Stimulated activated naive CD8-positive, alpha-beta T cell treated with anti-CD3 and anti-CD28 coated beads, Interleukin-15, Interleukin-2, amounts not matched to agents 100 ng/mL and 50 ng/mL, for 24 hours (primary cell): ENCODE measurements around the gene GABRB2.

Experiments
- H3K27ac Mint-ChIP-seq: one replicate; pipeline ENCODE4 v1.8.0; 2021; ENCODE audit warnings: mild to moderate bottlenecking, mixed read lengths
- H3K27me3 Mint-ChIP-seq: one replicate; pipeline ENCODE4 v1.8.0; 2021; ENCODE audit warnings: mixed read lengths
- H3K36me3 Mint-ChIP-seq: one replicate; pipeline ENCODE4 v1.8.0; 2021; ENCODE audit warnings: low read depth, mixed read lengths
- H3K4me1 Mint-ChIP-seq: one replicate; pipeline ENCODE4 v1.8.0; 2021; ENCODE audit warnings: low read depth, mixed read lengths
- H3K4me3 Mint-ChIP-seq: one replicate; pipeline ENCODE4 v1.8.0; 2021; ENCODE audit warnings: mild to moderate bottlenecking, mixed read lengths
- H3K9me3 Mint-ChIP-seq: one replicate; pipeline ENCODE4 v1.8.0; 2021; ENCODE audit warnings: mixed read lengths

GABRB2 gene

DNA sequence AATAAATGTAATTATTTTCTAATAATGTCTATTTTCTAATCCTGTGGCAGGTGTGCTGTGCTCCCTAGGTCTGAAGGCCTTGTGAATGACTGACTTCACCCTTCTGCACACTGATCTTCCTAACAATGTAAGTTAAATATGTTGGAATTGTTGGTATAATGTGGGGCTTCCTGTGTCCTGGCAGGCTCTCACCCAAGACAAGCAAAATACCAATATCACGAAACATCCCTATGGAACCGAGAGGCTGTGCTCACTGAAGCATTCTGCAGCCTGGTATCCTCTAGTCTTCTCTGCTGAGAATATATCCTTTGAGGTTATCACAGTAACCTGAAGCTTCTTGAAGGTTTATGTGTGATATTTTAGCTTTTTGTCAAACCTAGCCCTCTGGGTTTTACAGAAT is 159.4 kb downstream of the GABRB2 start:
- no peaks in the 10 kb centered on the region for H3K4me1 Mint-ChIP-seq
- H3K36me3 Mint-ChIP-seq: no peaks in the 10 kb centered on the region
- no peak overlapping the region for H3K27ac Mint-ChIP-seq
- no peaks in the 10 kb centered on the region for H3K9me3 Mint-ChIP-seq
- H3K27me3 Mint-ChIP-seq: no peaks in the 10 kb centered on the region
- H3K4me3 Mint-ChIP-seq: no peak overlapping the region

DNA sequence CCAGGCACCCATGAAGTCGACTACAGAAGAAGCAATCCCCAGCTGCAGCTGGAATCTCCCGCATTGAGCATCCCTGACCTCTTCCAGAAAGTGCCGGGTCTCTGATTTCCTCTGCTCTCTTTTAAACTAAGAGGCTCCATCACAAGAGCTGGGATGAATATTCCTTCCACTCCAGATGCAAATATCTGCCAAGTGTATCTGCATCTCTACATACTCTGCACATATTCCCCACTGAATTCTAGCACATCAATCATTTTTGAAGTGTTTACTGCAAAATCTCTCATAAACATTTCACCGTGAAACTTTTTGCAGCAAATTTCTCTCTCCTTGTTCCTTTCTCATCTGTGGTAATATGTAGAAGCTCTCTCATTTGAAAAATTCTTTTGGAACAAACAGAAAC is 161.5 kb downstream of the GABRB2 start:
- Mint-ChIP-seq H3K27ac (no peak overlapping the region), H3K27me3 (no peaks in the 10 kb centered on the region), H3K4me3 (no peak overlapping the region), H3K9me3 (no peaks in the 10 kb centered on the region), H3K36me3 (no peaks in the 10 kb centered on the region), H3K4me1 (no peaks in the 10 kb centered on the region)

DNA sequence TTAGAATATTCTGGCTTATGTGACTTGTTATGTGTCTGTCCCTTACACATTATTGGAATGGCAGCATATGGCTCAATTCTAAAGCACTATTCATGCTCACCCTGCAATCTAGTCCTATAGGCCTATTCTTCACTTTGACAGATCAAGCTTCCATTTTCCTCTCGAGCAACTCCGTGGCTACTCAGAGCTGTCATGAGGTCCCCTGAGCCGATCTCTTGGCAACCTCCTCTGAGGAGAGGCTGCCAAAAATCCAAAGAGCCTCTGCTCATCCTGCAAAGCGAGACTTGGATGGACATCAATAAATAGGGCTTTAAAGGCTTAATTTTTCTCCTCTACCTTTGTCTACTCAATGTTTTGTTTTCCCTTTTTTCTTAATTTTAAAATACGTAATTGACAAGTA is 163.8 kb downstream of the GABRB2 start:
- Mint-ChIP-seq H3K27me3 (no peaks in the 10 kb centered on the region), H3K4me3 (no peak overlapping the region), H3K27ac (no peak overlapping the region), H3K36me3 (no peaks in the 10 kb centered on the region), H3K4me1 (no peaks in the 10 kb centered on the region), H3K9me3 (no peaks in the 10 kb centered on the region)

DNA sequence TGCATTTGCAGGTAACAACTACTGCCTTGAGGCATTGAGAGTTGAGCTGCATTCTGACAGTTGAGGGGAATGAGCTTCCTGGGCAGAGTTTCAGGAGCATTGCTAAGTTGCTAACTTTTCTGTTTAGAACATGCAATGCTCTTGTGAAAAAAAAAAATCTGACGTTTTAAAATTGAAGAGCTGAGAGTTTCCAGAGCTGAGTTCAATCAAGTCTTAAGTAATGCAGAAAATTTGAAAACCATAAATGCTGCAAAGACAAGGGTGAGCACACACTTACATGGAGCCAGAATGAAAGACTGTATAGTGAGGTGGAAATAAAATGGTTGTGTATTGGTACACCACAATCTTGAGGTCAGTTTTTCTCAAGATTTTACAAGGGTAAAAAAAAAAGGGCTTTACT is 166.0 kb downstream of the GABRB2 start:
- Mint-ChIP-seq H3K36me3 (no peaks in the 10 kb centered on the region), H3K27me3 (no peaks in the 10 kb centered on the region), H3K4me1 (no peaks in the 10 kb centered on the region), H3K27ac (no peak overlapping the region), H3K9me3 (no peaks in the 10 kb centered on the region), H3K4me3 (no peak overlapping the region)

DNA sequence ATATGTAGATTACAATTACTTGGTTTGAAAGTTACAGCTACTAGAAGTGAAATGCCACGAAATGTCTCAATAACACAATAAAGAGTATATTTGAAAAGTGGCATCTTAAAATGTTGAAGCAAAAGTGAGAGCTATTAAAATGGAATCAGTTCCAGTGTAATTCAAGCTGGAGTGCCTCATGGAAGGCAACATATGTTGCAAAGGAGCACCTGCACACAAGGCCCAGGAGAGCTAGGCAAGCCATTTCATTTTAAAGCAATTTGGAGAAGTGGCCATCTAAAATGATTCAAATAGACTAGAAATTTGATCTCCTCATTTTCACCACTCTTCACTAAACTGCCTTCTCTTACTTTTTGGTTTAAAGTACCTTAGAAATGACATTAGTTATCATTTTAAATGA is 167.8 kb downstream of the GABRB2 start:
- H3K36me3 Mint-ChIP-seq: no peaks in the 10 kb centered on the region
- H3K27ac Mint-ChIP-seq: no peak overlapping the region
- no peaks in the 10 kb centered on the region for H3K9me3 Mint-ChIP-seq
- no peaks in the 10 kb centered on the region for H3K27me3 Mint-ChIP-seq
- H3K4me3 Mint-ChIP-seq: no peak overlapping the region
- no peaks in the 10 kb centered on the region for H3K4me1 Mint-ChIP-seq

DNA sequence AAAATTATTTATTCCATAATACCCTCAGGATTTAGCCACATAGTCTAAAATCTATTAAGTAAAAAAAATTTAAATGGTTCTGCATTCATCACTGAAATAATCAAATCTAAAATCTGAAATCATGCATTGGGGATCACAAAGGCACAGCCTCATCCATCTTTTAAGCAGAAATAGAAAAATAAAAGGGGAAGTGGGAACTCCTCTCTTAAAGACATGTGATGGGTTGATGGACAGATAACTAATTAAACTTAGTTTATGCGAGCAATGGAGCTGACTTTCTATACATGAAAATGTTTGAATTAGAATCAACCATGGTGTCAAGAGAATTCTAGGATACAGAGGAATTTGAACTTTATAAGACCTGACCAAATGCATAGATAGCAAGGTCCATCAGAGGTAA is 170.5 kb downstream of the GABRB2 start:
- H3K36me3 Mint-ChIP-seq: no peaks in the 10 kb centered on the region
- H3K27ac Mint-ChIP-seq: no peak overlapping the region

DNA sequence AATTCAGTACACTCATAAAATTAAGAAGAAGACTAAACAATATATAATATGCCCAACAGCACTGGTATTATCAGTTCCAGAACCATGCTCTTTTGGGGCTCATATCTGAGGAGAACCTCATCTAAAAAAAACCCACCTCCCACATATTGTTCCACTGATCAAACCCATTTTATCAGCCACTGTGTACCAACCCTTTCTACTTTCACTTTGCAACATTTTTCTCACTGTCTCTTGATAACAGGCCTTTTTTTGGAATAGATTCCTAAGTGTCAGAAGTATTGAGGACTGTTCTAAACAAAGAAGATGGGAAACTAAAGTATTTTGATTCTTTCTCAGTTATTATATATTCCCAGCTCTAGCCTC is 173.2 kb downstream of the GABRB2 start:
- no peak overlapping the region for H3K4me3 Mint-ChIP-seq
- no peak overlapping the region for H3K27ac Mint-ChIP-seq
- no peaks in the 10 kb centered on the region for H3K9me3 Mint-ChIP-seq
- no peaks in the 10 kb centered on the region for H3K4me1 Mint-ChIP-seq
- H3K36me3 Mint-ChIP-seq: no peaks in the 10 kb centered on the region
- no peaks in the 10 kb centered on the region for H3K27me3 Mint-ChIP-seq

More for the DNA sequence above, 170.5 kb downstream of the GABRB2 start:
- H3K9me3 Mint-ChIP-seq: no peaks in the 10 kb centered on the region
- H3K4me1 Mint-ChIP-seq: no peaks in the 10 kb centered on the region
- H3K4me3 Mint-ChIP-seq: no peak overlapping the region
- no peaks in the 10 kb centered on the region for H3K27me3 Mint-ChIP-seq

DNA sequence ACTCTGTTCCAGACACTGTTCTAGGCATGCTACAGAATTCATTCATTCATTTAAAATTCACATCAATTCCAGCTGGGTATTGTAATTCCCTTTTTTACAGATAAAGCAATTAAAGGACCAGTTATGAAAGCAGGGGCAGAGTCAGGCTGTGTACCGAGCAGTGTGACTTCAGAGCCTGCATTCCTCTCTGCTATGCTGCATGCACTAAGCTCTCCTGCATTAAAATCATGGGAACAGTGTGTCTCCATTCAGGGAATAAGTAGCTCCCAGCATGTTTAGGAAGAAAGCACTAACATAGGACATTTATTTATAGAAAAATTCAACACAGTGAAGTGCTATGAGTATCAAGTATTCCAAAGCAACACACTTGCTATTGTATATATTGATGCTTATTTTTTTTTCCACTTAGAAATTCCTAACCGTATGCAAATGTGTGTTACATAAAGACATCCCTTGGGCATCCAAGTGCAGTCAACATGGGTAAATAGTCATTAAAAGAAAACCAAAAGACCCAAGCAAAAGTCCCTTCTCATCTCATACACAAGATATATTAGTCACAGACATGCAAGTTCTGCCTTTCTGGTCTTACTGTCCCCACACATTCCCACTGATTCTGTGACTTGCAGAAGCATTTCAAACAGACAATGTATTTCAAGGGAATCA is 173.7 kb downstream of the GABRB2 start:
- H3K9me3 Mint-ChIP-seq: no peaks in the 10 kb centered on the region

DNA sequence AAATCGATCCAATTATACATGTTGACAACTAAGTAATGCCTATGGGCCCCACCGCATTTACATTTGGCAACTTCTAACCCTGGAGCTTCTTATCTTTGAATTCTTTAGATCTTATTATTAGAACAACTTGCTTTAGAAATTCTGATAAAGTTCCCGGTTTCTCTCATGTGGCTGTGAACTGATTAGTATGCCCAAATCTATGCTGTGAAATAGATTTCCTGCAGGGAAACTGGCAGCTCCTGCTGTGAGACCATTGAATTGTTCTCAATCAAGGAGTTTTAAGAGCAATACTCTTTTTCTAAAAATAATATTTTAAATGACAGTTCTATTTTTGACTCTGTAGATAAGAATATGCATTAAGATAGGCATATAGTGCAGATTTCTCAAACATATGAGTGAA is 177.5 kb downstream of the GABRB2 start:
- Mint-ChIP-seq H3K9me3 (no peaks in the 10 kb centered on the region), H3K27ac (no peak overlapping the region), H3K4me3 (no peak overlapping the region), H3K4me1 (no peaks in the 10 kb centered on the region), H3K27me3 (no peaks in the 10 kb centered on the region), H3K36me3 (no peaks in the 10 kb centered on the region)

More for the DNA sequence above, 173.7 kb downstream of the GABRB2 start:
- Mint-ChIP-seq H3K4me3 (no peak overlapping the region), H3K27me3 (no peaks in the 10 kb centered on the region), H3K27ac (no peak overlapping the region), H3K36me3 (no peaks in the 10 kb centered on the region), H3K4me1 (no peaks in the 10 kb centered on the region)

DNA sequence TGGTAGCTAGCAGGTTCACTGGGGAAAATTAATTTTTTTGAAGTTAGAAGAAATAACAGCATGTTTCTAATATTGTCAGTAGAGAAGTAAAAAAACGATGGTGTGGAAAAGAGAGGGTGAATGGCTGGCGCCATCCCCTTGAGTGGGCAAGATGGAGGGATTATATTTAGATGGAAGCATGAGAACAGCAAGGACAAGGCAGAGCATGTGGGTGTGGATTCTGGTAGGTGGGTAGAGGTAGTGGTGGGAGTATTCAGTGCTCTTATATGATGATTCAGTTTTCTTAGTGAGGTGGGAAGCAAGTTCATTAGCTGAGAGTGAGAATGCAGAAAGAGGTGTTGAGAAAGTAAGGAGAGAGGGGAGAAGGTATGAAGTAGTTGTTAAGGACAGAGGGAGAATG is 188.1 kb downstream of the GABRB2 start:
- Mint-ChIP-seq H3K27me3 (no peaks in the 10 kb centered on the region), H3K4me1 (no peaks in the 10 kb centered on the region), H3K4me3 (no peak overlapping the region), H3K27ac (no peak overlapping the region), H3K9me3 (no peaks in the 10 kb centered on the region), H3K36me3 (no peaks in the 10 kb centered on the region)

DNA sequence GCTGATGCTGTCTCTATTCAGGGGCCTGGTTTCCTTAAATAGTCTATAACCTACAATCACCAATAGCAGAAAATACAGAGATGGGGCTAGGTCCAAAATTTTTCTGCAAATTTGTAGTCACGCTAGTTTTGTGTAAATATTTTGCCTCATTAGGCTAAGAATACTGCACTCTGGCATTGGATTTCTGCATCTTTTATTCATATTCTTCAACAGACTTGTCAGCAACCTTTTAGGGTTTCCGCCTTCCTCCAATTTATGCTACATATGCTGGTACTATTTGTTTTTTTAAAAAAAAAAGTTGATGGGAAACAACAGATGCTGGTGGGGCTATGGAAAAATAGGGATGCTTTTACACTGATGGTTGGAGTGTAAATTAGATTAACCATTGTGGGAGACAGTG is 202.3 kb downstream of the GABRB2 start:
- Mint-ChIP-seq H3K27me3 (no peaks in the 10 kb centered on the region), H3K4me3 (no peak overlapping the region), H3K9me3 (no peaks in the 10 kb centered on the region), H3K27ac (no peak overlapping the region), H3K36me3 (no peaks in the 10 kb centered on the region), H3K4me1 (no peaks in the 10 kb centered on the region)

DNA sequence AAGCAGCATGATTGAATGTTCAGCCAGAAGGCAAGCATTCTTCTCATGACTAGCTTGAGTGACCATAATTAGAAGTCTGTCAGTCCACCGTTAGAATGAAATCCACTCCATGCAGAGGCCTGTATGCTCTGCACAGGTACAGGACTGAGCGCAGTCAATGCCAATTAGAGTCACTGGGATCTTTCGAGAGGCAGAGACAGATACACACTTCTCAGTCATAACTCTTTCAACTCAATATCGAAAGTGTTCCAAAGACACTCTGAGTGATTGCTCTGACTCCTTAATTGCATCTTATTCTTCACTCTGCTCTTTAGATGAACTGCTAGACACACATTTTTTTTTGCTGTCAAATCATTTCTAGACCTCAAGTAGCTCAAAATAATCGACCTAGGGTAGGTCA is 203.6 kb downstream of the GABRB2 start:
- no peaks in the 10 kb centered on the region for H3K27me3 Mint-ChIP-seq
- H3K4me3 Mint-ChIP-seq: no peak overlapping the region
- H3K4me1 Mint-ChIP-seq: no peaks in the 10 kb centered on the region
- no peaks in the 10 kb centered on the region for H3K36me3 Mint-ChIP-seq
- no peak overlapping the region for H3K27ac Mint-ChIP-seq
- no peaks in the 10 kb centered on the region for H3K9me3 Mint-ChIP-seq

DNA sequence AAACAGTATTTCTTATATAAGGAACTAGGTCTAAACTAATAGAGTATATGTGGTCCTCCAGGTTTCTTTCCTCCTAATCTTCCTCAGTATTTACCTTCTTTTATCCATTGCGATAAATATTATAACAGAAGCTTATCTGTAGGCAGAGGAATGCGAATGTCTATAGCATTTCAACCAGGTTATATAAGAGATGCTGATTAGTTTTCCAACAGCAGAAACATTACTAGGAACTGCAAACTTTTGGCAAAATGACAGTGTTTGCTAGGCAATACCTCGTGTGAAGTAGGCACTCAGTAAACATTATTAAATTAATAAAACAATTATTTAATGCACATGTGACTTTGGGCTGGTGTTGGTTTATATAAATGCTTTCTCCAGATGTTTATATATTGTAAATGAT is 206.5 kb downstream of the GABRB2 start:
- Mint-ChIP-seq H3K36me3 (no peaks in the 10 kb centered on the region), H3K27me3 (no peaks in the 10 kb centered on the region), H3K9me3 (no peaks in the 10 kb centered on the region), H3K27ac (no peak overlapping the region), H3K4me3 (no peak overlapping the region), H3K4me1 (no peaks in the 10 kb centered on the region)

DNA sequence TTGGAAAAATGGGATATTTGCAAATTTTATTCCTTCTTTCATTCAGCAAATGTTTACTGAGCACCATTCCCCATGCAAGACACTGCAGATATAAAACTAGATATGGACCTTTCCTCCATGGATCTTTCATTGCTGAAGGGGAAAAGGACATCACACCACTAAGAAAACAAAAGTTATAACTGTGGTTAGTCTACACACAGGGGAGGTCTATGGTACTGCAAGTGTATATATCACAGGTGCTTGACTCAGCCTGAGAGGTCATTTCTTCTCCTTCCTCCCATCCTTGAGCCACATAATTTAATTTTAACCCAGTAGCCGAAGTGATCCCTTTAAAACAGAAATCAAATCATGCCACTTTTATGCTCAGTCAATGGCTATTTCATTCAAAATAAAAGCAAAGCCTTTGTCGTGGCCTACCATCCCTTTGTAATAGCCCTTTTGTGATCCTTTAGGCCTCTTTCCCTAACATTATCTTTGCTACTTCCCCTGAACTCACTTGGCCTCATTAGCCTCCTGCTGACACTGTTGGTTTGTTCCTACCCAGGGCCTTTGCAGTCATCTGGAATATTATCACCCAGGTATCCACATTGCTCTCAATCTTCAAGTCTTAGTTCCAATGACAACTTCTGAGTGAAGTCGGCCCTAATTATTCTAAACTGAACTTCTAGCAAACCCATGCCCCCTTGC is 213.2 kb downstream of the GABRB2 start:
- Mint-ChIP-seq H3K27me3 (no peaks in the 10 kb centered on the region), H3K36me3 (no peaks in the 10 kb centered on the region), H3K4me1 (no peaks in the 10 kb centered on the region), H3K27ac (no peak overlapping the region), H3K9me3 (peaks cover 4% of the 10 kb centered on the region), H3K4me3 (no peak overlapping the region)

DNA sequence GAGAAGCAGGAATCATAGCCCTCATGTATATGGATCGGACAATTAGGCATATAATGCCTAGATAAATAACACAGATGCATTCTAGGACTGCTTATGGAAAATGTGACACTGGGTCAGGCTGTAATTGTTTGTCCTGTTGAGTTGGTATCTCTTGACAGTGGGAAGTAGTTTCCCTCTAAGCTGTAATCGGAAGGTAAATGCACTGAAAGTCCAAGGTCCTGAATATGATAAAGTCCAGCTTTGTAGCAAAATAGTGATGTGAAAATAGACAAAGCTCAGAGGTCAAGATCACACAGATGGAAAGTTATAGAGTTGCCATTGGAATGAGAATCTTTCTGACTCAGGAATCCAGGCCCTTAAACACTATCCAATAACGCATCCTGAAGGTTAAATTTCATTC is 214.2 kb downstream of the GABRB2 start:
- Mint-ChIP-seq H3K36me3 (no peaks in the 10 kb centered on the region), H3K9me3 (peaks cover 4% of the 10 kb centered on the region), H3K4me1 (no peaks in the 10 kb centered on the region), H3K27me3 (no peaks in the 10 kb centered on the region), H3K4me3 (no peak overlapping the region), H3K27ac (no peak overlapping the region)

DNA sequence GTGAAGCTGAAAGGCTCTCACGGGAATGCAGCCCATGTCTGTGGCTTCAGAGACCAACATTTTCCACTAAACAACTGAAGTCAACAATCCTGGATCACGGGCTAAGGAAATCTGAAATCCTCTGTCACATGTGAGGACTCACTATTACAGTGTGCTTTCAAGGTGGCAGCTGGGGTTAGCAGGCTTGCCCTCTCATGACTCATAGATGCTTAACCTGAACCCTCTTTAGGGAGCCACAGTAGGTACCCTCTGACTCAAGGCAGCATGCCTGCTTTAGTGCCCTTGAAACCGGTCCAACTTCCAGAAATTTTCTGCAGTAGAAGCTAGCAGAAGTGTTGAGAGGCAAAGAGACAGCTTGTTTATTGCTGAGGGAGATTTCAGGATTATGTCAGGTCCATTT is 232.5 kb downstream of the GABRB2 start:
- Mint-ChIP-seq H3K9me3 (peaks cover 4% of the 10 kb centered on the region), H3K4me3 (no peak overlapping the region), H3K27ac (no peak overlapping the region), H3K4me1 (no peaks in the 10 kb centered on the region), H3K27me3 (no peaks in the 10 kb centered on the region), H3K36me3 (no peaks in the 10 kb centered on the region)
